ENCODE measurements around the gene ANKRD31. TPM values are rescaled to one million over a fixed set of nuclear protein-coding genes. Genes with fewer than 3 reads are reported as not detected.
A peak's percentile ranks its signal among the peaks of the same experiment; 100 is the strongest.

The ANKRD31 gene
- total RNA-seq, 1 donor from 2014 or later: not detected

DNA sequence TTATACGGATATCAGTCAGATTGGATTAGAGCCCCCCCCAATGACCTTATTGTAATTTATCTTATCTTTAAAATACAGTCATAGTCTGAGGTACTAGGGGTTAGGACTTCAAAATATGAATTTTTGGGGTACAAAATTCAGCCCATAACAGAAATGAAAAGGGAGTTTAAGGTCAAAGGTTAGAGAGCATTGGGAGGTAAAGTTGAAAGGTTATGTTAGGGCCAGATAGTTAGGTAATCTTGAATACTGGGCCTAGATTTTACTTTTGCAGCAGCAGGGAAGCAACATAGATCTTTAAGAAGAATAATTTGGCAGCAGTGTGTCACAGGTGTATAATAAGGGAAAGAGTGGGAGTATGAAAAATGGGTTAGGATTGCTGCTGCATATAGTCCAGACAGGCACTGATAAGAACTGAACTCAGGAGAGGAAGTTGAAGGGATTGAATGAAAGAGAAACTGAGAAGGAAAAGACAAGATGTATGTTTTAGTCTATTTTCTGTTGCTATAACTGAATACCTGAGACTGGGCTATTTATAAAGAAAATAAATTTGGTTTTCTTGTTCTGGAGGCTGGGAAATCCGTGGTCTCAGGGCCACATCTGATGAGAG, 173.7 kb downstream of the ANKRD31 start:
- no peak for DNase-seq (ENCODE audit: low read depth in 2 of 2)

DNA sequence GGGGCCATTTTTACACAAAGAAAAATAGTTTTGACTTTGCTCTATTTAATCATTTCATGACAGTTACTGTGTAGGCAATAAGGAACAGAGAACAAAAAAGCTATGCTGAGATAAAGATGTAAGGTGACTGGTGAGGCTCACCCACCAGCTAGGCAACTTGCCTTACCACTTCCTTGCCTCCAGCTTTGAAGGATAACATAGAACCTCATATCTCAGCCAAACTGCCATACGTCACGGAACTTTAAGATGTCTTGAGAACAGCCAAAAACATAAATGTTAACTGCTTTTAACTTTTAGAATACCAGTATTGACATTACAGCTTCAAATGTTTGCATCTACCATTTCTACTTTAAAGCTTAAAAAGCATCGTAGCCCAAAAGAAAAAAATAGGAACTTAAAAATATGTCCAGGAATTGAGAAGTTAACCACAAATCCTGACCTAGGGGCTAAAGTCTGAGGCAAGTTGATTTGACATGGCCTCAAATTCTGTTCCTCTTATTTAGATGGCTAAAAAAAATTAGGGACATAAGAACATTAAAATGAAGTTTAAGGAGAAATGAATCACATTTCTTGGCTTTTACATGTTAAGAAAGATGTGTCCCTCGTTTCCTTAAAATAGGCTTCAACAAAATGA, 176.6 kb downstream of the ANKRD31 start:
- no peak for DNase-seq (ENCODE audit: low read depth in 2 of 2)

DNA sequence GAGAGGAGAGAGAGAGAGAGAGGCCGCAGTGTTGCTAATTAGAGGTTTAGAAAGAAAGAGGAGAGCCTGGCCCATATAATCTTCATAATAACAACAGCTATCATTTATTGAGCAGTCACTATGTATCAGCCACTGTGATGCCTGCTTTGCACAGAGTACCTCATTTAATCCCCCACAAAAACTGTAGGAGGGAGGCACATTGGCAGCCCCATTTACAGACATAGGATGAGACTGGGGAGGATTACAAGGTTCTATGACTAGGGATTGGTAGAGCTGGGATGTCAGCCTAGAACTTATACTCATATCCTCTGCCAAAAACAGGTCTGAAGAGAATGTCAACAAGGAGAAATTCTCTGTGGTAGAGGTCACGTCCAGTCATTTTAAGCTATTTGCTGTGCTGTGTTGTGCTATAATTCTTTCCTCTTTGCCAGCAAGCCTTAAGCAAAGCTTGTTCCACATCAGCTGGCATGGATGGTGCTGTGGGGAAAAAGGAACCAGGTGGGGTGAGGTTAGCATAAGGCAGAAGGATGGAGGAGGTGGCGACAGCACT, 177.6 kb downstream of the ANKRD31 start:
- DNase-seq (ENCODE audit: low read depth in 2 of 2): no peak

DNA sequence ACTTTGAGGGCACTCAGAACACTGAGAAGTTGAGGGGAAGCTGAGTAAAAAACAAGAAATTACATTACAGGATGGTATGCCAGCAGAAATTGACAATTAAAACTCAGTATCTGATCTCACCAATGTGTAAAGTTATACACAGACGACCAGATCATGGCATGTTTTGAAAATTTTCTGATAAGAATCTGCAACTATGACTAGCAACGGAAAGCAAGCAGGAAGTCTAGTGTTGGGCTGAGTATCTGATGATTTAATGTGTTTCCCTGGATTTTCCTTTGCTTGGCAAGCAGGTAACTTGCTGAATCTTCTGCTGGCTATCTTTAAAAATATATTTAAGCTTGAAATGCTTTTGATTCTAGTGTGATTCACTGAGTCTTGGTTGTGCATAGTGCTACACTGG, 179.1 kb downstream of the ANKRD31 start:
- DNase-seq (ENCODE audit: low read depth in 2 of 2): peak; percentile 10 to 35

DNA sequence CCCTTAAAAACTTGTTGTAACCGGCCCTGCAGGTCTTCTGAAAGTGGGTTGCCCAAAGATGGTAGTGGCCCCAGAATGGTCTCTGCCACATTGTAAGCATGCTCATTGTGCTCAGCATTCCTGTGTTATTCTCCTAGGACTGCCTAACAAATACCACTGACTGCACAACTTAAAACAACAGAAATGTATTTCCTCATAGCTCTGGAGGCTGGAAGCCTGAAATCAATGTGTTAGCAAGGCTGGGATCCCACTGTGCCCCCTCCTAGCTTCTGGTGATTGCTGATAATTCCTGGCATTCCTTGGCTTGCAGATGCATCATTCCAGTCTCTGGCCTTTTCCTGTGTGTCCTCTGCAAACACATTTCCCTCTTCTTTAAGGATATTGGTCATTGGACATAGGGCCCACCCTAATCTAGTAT, 180.9 kb downstream of the ANKRD31 start:
- no peak for DNase-seq (ENCODE audit: low read depth in 2 of 2)

DNA sequence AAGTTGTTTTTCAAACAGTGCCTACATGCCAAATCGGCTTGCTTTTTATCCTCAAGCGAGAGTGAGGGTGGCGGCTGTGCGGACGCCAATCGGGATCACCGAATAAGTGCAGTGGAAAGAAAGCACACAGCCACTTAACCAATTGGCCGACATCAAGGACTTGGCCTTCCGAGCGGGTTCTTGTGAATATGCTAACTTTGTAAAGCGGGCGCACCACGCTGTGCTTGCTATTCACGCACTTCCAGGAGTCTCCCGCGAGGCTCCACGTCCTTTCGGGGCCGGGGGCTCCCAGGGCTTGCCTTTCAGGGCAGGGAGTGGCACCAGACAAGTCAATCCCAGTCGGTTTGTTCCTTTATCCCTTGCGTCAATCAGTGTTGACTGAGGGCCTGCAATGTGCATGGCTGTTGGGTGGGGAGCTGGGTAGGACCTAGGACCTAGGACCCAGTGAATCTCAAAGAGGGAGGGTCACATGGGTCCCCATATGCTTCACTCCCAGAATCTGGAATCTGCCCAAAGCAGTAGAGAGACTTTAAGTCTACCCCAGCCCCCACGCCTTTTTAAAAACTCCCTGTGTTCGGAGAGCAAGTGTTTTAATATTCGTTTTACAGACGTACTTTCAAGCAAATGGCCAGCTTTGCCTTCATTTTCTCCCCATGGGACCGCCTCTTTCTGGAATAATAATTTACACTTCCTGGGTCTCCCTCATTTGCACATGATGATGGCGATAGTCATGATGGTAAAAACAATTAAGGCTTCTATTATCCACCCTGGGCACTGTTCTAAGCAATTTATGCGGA, 182.3 kb downstream of the ANKRD31 start:
- peak; percentile 37 to 39 for DNase-seq (ENCODE audit: low read depth in 2 of 2)

DNA sequence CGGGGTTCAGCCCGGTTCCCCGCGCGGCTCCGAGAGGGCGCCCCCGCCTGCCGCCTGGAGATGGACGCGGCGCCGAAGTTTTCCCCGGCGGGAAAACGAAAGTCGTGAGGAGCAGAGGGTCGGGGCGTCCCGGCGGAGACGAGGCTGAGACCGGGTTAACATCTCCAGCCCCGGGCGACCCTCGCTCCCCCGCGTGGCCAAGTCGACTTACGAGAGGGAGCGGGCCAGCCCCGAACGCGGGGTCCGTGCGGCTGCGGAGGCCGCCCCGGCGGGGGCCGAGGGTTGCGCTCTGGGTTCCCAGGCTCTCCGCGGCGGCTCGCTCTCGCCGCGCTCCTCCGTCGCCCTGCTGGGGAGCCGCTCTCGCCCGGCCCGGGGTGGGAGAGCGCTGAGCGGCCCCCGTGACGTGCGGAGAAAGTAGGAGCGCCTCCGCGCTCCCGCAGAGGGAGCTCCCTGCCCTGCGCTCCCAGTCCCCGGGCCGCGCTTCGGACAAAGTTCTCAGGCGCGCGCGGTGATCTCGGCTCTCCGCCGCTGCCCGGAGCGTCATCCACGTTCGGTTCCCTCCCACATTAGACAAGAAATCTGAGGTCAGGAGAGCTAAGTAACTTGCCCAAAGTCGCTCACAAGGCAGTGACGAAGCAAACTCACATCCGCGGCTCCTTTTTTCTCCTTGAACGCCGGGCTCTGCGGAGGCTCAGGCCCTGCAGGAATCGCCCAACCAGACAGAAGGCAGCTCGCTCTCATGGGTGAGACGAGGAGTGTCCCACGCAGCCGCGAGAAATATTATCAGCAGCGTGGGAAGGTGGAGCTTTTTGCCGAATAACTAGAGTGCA, 183.2 kb downstream of the ANKRD31 start:
- peak; percentile 63 to 64 for DNase-seq (ENCODE audit: low read depth in 2 of 2)

DNA sequence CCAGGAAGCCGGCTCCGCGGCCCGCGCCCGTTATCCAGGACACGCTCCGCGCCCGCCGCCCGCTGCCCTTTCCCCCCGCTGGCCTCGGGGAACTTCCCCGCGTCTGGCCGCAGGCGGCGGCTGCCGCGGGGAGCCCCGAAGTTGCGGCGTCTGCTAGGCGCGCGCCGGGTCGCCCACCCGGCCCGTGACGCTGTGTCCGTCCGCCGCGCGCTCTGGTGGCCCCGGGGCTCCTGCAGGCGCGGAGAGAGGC, 183.7 kb downstream of the ANKRD31 start:
- DNase-seq (ENCODE audit: low read depth in 2 of 2): no peak

DNA sequence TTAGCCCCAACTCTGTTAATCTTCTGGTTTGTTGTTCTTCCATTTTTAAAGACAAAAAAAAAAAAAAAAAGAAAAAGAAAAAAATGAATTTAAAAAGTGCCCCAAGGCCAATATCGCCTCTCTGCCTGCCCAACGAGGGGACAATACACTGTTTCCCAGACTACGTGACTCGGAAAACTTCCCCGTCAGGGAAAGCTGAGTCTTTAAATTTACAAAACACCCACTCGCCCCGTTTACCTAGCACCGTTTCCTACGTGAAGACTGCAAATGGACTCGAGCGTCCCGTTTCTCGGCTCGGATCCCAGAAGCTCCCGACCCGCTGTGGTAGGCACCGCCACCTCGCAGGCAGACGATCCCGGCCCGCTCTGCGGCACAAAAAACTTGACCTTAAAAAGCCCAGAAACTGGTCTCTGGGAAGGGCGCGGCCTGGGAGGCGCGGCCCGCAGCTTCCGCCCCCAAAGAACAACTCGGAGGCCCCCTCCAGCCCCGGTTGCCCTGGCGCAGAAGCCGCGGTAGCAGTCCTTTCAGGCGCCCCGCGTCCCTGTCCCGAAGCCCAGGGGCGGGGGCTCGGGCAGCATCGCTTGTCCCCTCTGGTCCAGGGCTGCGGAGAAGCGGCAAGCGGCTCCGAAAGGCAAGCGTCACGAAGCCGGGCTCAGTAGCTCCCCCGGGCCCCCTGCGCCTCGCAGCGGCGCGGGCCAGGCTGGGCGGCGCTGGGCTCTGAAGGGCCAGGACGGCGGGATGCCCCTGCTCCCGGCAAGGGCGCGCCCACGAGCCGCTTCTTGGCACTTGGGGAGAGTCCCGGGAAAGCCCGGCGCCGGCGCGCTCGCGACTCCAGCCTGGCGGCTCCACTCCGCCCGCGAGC, 184.3 kb downstream of the ANKRD31 start, which contains the start of gene GCNT4:
TSS of gene GCNT4 (minus strand) at position 367 of the 862 bp plus-strand sequence. CDS start 22,521 bp downstream, outside the sequence.
- DNase-seq (ENCODE audit: low read depth in 2 of 2): peak; percentile 28 to 42

DNA sequence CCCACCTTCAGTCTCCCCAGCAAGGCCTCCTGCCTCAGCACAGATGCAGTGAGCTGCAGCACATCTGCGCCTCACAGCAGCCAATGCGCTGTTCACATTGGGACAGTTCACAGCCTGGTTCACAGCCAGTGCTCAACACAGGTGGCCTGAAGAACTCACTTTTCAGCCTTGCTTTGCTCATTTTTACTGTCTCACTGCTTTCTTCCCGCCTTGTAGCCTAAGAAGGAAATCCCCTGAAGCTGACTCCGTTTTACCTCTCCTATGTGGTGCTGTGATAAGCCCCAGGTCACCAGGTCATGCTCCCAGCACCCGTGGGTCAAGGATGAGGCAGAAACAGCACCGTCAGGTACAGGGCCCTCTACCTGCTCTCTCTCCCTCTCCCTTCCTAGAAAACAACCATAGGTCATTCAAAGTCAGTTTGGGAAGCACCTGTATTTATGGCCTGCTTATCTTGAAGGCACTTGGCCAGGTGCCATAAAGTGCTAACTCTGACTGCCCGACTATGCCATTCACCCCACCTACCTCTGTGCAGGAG, 185.4 kb downstream of the ANKRD31 start:
- no peak for DNase-seq (ENCODE audit: low read depth in 2 of 2)

DNA sequence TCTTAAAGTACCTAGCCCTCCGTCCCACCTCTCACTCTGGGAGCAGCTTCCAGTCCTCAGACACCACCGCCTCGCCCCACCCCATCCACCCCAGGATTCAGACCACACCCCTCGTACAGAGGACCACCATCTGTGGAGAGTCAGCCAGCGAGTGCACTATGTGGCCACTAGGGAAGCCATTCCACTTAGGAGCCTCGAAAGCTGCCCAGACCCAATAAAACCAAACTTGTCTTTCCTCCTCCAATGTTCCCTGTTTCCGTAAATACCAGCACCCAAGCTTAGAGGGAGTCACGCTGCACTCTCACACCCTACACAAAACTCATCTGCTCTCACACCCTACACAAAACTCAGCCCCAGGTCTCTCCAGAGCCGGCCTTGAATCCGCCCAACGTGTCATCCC, 186.3 kb downstream of the ANKRD31 start:
- DNase-seq (ENCODE audit: low read depth in 2 of 2): peak in 1 of 2 donors; percentile 31

DNA sequence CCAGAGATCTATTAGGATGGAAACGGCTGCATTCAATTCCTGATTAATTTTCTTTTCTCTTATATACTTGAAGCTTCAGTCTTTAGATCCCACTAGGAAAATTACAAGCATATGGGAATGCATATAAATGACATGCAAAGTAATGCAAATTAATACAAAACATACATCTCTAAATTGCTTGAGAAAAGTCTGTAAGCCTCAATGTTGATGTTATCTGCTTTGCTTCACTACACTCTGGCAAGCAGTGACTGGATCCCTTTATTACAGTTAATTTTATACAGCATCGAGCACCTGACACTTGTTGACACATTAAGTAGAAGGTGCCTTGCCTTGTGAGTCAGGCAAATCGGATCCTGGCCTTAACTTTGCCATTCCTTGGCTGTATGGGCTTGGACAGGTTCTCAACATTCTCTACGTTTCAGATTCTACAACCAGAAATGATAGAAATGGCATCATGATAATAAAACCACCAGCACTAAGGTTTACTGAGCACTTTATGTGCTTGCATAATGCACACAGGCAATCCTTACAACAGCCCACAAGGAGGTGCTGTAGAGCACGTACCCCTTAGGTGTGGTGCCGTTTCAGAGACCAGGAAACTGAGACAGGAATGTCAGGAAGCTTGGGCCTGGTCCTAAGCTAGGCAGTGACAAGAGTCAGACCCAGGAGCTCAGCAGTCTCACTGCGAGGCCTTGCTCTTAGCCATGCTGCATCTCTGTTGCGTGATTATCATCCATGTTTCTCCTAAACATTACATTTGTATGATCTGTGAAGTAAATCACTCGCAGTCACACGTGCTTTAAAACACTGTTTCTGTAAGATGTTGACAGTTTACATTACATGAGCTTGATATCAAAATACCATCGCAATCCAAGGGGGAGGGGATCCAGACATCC, 187.0 kb downstream of the ANKRD31 start:
- DNase-seq (ENCODE audit: low read depth in 2 of 2): peak; percentile 64 to 79

DNA sequence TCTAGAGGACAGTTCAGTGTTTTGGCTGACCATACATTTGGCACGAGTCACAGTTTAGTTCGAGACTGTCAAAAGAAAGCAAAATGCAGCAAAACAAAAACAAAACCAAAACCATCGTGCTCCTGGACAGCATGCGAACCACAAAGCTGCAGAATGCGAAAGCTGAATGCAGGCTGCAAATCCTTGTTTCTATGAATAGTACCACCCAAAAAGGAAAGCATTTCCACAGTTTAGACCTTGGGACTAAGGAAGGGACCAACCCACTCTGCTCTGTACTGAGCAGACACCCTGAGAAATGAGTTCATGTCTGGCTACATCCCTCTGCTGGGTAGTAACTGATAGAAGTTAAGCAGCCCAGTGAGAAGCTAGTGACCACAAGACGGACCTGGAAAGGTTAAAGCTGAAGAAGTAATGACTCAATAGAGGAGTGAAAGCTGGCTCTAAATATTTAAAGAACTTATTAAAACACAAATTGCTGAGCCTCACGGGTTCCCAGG, 188.2 kb downstream of the ANKRD31 start:
- no peak for DNase-seq (ENCODE audit: low read depth in 2 of 2)

DNA sequence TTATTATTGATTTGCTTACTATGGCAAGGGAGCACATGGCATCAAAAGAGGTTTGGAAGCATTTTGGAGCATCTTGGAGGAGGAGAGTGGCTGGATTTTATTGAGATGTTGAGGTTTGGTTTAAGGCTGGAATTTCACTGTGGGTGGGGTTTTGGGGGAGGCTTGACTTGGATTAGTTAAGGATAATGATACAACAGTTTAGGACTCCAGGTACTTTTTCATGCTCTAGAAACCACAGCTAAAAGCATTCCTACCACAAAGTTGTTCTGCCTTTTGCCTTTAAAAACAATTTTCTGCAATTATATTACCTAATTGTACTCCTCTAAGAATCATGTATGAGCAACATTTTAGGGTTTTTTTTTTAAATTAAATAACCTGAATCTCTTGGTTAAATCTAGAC, 189.3 kb downstream of the ANKRD31 start:
- DNase-seq (ENCODE audit: low read depth in 2 of 2): no peak

DNA sequence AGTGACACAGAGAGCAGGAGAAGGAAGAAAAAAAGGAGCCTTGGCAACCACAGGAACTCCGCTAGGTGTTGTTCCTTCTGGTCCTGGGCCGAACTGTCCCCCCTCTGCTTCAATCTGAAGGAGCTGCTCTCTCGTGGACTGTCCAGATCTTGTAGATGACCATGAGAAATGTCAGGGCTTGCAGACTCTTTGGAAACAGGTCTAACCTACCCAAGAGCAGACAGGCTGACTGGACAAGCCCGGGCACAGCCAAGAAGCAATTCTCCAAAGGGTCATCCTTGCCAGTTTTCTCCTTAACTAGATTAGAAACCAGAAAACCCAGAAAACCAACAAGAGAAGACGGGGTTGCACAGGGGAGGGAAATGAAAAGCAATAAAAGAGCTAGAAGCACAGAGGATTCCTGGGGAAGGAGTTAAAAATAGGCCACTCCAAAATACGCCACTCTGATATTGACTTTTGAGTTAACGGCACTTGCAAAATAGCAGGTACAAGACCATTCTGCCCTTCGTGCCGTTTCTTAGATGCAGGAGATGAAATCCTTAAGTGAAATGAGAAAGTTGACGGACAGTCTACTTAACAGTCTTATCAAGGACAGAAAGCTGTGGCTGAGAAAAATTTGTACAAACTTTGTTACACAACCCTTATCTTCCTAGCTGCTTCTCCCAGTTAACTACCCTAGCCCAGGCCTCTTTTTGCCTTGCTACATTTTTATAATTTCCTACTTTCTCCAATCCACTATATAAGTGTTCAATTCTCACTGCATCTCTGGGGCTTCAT, 190.1 kb downstream of the ANKRD31 start:
- no peak for DNase-seq (ENCODE audit: low read depth in 2 of 2)

DNA sequence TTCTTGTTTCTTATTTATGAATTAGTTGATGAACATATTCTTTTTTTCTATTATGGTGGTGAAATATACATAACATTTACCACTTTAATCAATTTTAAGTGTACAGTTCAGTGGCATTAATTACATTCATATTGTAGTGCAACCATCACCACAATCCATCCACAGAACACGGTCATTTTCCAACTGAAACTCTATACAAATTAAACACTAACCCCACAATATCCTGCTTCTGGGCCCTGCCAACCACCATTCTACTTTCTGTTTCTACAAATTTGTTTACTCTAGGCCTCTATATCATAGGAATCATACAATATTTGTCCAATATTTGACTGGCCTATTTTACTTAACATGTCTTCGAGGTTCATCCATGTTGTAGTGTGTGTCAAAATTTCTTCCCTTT, 191.6 kb downstream of the ANKRD31 start:
- DNase-seq (ENCODE audit: low read depth in 2 of 2): no peak

DNA sequence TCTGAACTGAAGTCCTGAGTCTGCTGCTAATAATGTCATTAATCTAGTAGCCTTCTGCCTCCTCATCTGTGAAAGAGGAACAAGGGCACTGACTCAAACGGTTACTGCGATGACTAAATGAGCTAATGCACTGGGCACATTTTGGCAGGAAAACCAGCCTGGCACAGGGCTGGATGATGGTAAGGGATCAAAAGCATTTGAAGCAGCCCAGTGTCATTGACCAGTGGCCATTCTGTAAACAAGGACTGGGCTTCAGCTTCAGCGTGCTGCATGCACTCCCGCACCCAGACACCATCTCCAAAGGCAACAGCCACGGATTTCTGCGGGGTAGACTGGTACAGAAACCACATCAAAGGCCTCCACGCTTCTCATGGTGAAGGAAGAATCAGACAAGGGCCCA, 192.3 kb downstream of the ANKRD31 start:
- DNase-seq (ENCODE audit: low read depth in 2 of 2): no peak

DNA sequence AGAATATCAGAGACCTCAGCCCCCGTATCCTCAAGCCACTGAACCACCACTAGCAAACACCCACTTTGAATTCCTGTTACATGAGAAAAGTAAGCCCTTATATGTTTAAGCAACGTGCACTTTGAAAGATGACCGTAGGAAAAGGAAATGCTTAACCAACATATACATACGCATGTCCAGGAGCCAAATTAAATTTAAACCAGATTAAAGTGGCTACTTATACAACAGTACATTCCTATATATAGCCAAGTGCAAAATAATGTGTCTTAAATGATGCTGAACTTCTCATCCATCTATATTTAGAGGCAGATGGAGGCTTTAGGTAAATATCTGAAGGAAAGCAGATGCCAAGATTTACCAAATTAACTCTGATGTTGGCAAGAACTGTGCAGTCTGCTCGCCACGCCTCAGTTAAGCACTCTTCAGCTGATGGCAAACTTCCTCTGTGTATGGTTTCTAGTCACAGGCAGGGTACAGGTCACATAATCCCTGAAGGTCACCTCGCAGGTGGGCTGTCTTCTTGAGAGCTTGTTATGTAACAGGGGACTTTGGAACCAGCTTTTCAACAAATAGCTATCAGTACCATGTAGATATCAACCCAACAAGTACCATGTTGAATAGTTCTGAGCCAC, 192.9 kb downstream of the ANKRD31 start:
- DNase-seq (ENCODE audit: low read depth in 2 of 2): no peak

All from lung microvascular endothelial cell (primary cell).